GM12892 (cell line): ENCODE results near the gene ANKRD35. TPM values are rescaled to one million over a fixed set of nuclear protein-coding genes. Genes with fewer than 3 reads are reported as not detected.
"Not testable (repeated sequence)": the region's sequence is repeated elsewhere in the genome, so short reads cannot be mapped to it uniquely, and the experiment has no call there.

Source experiments
- DNase-seq: peaks from one replicate; pipeline ENCODE4 v3.0.0; 2011; ENCODE audit not compliant: insufficient read length
- FAIRE-seq: peaks from 2 replicates; lab custom pipeline; 2011; peaks lifted over from hg19 to GRCh38; lab: Jason Lieb, UNC
- POLR2A ChIP-seq: IDR thresholded peaks from 2 replicates; pipeline ENCODE4 v1.6.1; 2011; ENCODE audit warnings: low read depth, low read length, control low read depth
- POLR2AphosphoS5 ChIP-seq: IDR thresholded peaks from 2 replicates; pipeline ENCODE4 v1.6.1; 2011; ENCODE audit warnings: low read depth, low read length, control low read depth
- TAF1 ChIP-seq: IDR thresholded peaks from 2 replicates; pipeline ENCODE4 v1.6.1; 2011; ENCODE audit warnings: low read depth, mild to moderate bottlenecking, control low read depth, low read length, borderline replicate concordance
- polyA plus RNA-seq: library from polyadenylated mRNA; unstranded; fragments of >200 nt; gene quantifications from one replicate; pipeline ENCODE4 v1.2.1, GENCODE V29; 2012; ENCODE audit warnings: missing spikeins, inconsistent platforms; ENCODE audit not compliant: missing spikeins

The ANKRD35 gene
- polyA plus RNA-seq, result not detected

GRCh38 chr1:145885738-145886287, at the start of gene ANKRD35:
Gene ANKRD35, minus strand, starts transcription at chr1:145885866. Its CDS starts 108 bp downstream, at chr1:145885758.
- DNase-seq (peak; percentile 97), FAIRE-seq (peak; percentile 53)
- TF ChIP-seq TAF1, result no peak
- TF ChIP-seq POLR2AphosphoS5, result no peak
- no peak for TF ChIP-seq POLR2A

DNA sequence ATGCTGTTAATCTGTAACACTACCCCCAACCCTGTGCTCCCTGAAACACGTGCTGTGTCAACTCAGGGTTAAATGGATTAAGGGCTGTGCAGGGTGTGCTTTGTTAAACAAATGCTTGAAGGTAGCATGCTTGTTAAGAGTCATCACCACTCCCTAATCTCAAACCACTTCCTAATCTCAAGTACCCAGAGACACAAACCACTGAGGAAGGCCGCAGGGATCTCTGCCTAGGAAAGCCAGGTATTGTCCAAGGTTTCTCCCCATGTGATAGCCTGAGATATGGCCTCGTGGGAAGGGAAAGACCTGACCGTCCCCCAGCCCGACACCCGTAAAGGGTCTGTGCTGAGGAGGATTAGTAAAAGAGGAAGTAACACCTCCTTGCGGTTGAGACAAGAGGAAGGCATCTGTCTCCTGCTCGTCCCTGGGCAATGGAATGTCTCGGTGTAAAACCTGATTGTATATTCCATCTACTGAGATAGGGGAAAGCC, 46.9 kb upstream of the ANKRD35 start:
- FAIRE-seq, DNase-seq: not testable (repeated sequence)

- no peak for FAIRE-seq
Measured at GRCh38 chr1:145927916-145928643, 42.4 kb upstream of the ANKRD35 start.

DNA sequence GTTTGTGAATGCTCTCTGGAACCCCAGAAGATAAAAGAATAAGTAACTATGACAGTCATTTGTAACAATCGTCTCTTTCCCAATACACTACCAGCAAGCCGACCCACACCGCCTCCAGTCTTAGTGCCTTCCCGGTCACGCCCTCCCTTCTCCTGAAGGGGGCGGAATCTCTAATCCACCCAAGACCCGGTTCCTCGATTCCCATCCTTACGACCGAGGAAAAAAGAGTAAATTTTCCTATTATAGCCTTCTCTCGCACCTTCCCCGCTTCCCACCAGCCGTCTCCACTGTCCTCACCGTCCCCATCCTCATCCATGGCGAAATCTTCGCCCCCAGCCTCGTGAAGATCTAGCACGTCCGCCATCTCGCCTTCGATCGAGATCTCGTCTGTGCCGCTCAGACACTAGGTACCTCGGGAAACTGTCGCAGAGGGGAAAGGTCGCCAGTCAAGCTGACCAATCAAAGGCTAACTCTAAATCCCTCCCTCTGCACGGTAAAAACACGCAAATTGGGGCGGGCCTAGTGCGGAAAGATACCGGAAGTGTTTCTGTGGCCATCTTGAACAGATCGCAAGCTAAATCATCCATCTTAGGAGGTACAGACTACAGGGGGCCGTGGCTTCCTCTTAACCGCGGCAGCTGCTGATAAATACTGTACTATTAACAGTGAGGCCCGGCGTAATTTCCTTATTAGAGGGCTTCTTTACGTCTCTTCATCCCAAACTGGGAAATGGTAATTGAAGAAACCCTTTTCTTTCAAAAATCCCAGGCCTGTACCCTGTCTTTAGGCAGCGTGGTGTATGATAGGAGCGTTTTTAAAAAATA, 41.6 kb upstream of the ANKRD35 start, which contains the start of gene RBM8A:
RBM8A (minus strand) TSS at position 422 of the 824 bp plus-strand sequence; CDS start at position 364, 58 bp downstream.
- FAIRE-seq (peak; percentile 97), DNase-seq (peak; percentile 58)
- TF ChIP-seq POLR2A, result peak; percentile 98
- TF ChIP-seq POLR2AphosphoS5, result peak; percentile 96
- TF ChIP-seq TAF1, result peak; percentile 74

More at GRCh38 chr1:145927916-145928643, 42.4 kb upstream of the ANKRD35 start:
- no peak for TF ChIP-seq TAF1
- no peak for TF ChIP-seq POLR2A
- no peak for TF ChIP-seq POLR2AphosphoS5
- no peak for DNase-seq

- FAIRE-seq (no peak), DNase-seq (no peak)
- TF ChIP-seq TAF1, result no peak
- no peak for TF ChIP-seq POLR2AphosphoS5
- TF ChIP-seq POLR2A, result no peak
Measured at GRCh38 chr1:145926686-145927062, 41.0 kb upstream of the ANKRD35 start.

DNA sequence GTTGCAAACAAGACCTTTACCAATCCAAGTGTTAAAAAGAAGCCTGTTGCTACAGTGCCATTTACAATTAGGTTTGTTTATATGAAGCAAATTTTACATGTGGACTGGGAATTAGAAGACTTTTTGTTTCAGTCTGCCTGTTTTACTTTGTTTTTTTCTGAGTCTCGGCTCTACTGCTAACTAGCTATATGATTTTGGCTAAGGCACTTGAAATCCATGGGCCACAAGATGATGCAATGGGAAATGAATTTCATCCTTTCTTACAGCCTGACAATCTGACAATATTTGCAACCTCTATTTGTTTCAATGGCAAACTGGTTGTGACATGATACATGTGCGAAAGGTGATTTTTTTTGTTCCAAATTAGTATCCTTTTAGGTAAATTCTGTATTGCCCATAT, 36.6 kb upstream of the ANKRD35 start:
- DNase-seq, result no peak
- no peak for FAIRE-seq
- TF ChIP-seq TAF1 (no peak), POLR2A (no peak), POLR2AphosphoS5 (no peak)

- not testable (repeated sequence) for DNase-seq
Measured at GRCh38 chr1:145920297-145920696, 34.6 kb upstream of the ANKRD35 start.

DNA sequence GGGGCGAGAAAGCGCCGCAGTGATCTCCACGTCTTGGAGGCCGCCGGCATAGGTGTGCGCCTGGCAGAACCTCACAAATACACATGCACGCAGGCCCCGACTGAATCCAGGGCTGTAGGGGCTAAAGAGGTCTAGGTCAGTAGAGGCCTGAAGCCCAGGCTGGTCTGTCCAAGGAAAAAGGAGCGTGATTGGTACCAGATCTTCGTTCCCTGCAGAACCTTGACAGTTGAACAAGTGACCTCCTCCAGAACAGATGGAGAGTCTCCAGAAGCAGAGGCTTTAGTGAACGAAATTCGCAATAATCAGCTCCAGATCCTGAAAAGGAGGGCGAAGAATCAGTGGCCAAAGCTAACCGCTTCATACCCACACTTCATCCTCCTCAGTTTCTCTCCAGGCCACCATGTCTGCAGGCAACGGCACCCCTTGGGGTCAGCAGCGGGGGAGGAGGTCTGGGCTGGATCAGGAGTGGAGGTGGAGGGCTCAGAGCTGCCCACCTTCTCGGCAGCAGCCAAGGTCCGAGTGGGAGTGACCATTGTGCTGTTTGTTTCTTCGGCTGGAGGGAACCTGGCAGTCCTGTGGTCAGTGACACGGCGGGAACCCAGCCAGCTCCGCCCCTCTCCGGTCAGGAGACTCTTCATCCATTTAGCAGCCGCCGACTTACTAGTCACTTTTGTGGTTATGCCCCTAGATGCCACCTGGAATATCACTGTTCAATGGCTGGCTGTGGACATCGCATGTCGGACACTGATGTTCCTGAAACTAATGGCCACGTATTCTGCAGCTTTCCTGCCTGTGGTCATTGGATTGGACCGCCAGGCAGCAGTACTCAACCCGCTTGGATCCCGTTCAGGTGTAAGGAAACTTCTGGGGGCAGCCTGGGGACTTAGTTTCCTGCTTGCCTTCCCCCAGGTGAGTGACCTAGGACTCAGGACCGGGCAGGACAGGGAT, 33.6 kb upstream of the ANKRD35 start:
- DNase-seq (peak; percentile 88), FAIRE-seq (no peak)
- TF ChIP-seq POLR2A (peak; percentile 46; the same call in 1 of the 2 replicates), POLR2AphosphoS5 (no peak; the same call in 1 of the 2 replicates), TAF1 (no peak)

More at GRCh38 chr1:145920297-145920696, 34.6 kb upstream of the ANKRD35 start:
- not testable (repeated sequence) for FAIRE-seq

- DNase-seq (peak; percentile 87), FAIRE-seq (peak; percentile 93)
- TF ChIP-seq POLR2AphosphoS5 (peak; percentile 41; the same call in 1 of the 2 replicates), TAF1 (peak; percentile 89), POLR2A (peak; percentile 78)
Measured at GRCh38 chr1:145918144-145918991, 32.7 kb upstream of the ANKRD35 start, which contains the start of gene PEX11B. Gene PEX11B, minus strand, starts transcription at chr1:145918717. Its CDS starts 29 bp downstream, at chr1:145918688.

GRCh38 chr1:145917595-145917994, 31.9 kb upstream of the ANKRD35 start:
- TF ChIP-seq POLR2A (no peak), POLR2AphosphoS5 (no peak), TAF1 (no peak)
- FAIRE-seq, result no peak
- no peak for DNase-seq
